Measurements from ENCODE around the gene AKTIP. TPM values are rescaled to one million over a fixed set of nuclear protein-coding genes. Genes with fewer than 3 reads are reported as not detected.

AKTIP gene
- 12.4 and 13.9 TPM in 2 replicates for total RNA-seq

DNA sequence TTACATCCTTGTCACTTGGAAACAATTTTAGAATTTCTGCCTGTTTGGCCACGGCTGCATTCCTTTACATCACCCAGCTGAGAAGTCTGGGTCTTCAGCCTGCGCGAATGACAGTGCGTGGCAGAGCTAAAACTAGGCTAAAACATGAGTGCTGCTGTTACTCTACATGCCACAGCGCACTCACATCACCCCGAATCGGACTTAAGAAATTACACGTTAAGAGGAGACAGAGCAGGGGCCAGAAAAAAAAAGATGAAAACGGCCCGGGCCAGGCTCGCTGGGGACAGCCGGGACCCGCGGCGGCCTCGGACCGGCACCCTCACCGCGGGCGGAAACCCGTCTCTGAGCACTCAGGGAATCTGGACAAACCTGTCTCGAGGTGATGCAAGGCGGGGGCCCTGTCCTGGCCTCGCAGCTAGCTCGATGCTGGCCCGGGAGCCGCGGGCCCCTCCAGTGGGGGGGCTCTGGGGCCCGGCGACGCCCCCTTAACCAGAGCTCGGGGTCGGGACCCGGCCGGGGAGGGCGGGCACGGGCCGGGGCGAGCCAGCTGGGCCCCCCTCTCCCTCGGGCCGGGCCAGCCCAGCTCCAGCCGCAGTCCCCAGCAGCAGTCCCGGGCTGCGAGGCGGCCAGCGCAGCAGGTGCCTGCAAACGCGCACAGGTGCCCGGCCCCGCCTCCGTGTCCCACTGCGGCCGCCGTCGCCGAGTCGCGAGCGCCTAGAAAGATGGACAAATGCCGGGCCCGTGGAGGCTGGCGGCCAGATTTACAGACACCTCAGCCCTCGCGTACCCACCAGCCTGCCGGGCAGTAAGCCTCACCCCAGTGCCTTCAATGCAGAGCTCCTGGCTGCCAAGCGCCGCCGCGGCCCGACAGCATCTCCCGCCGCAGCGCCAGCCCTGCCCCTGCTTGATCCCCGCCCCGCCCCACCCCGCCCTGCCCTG is at the start of gene AKTIP:
Gene AKTIP, minus strand, starts transcription at position 879 of the 939 bp plus-strand sequence. CDS start 2,950 bp downstream, outside the sequence.

Other genes starting within 250 kb of the AKTIP start
- gene RBL2, start 68.7 kb downstream of the AKTIP start, total RNA-seq: 36.1 and 37.4 TPM in 2 replicates
- 10.2 and 12.8 TPM in 2 replicates for gene RPGRIP1L, start 200.7 kb upstream of the AKTIP start, total RNA-seq
- 63.7 and 93.6 TPM in 2 replicates for gene FTO, start 200.9 kb upstream of the AKTIP start, total RNA-seq